Tibial artery (tissue), 4 donors: ENCODE measurements around the gene SRGAP3.

ENCODE experiments used
- DNase-seq, 2 donors: peaks; one replicate each; pipeline ENCODE4 v3.0.0-alpha.2; 2019
- H3K27ac ChIP-seq, 2 donors: fragments of 200-600 bp; sonication (generic) in 1 of 2; 1 replicate in 1 of 2; 2 replicates in 1 of 2; pipeline ENCODE4 v1.5.1; 2018 to 2019; ENCODE audit warnings: mild to moderate bottlenecking in 1 of 2
- H3K27me3 ChIP-seq, 2 donors: fragments of 200-600 bp; sonication (generic) in 1 of 2; one replicate each; pipeline versions ENCODE4 v1.5.1 to v1.6.0; 2016 to 2019
- H3K36me3 ChIP-seq, 3 donors: fragments of 200-600 bp; sonication (generic) in 2 of 3; one replicate each; pipeline ENCODE4 v1.5.1; 2016 to 2019; ENCODE audit warnings: mild to moderate bottlenecking in 2 of 3
- H3K4me1 ChIP-seq, 4 donors: fragments of 200-600 bp; sonication (generic) in 2 of 4; 1 replicate in 3 of 4; 2 replicates in 1 of 4; pipeline ENCODE4 v1.5.1; 2016 to 2019
- H3K4me3 ChIP-seq, 2 donors: fragments of 200-600 bp; sonication (generic) in 1 of 2; 1 replicate in 1 of 2; 2 replicates in 1 of 2; pipeline ENCODE4 v1.5.1; 2018 to 2019; ENCODE audit warnings: mild to moderate bottlenecking in 2 of 2
- H3K9me3 ChIP-seq, 3 donors: fragments of 200-600 bp; sonication (generic) in 1 of 3; one replicate each; pipeline ENCODE4 v1.5.1; 2016 to 2019
- intact Hi-C: fragments of 100-400 bp; cut with DNase I; formaldehyde crosslinking; loops from one replicate; pipeline ENCODE4 v1.15.0; 2023; ENCODE audit warnings: low total_unique reads
- TF ChIP-seq, protein P1 (sequence below), 2 experiments: fragments of 200-600 bp in 1 of 2; fragments of 450-650 bp in 1 of 2; IDR thresholded peaks; one replicate each; pipeline ENCODE4 v1.5.1; 2017 to 2019; ENCODE audit warnings: antibody characterized with exemption in 2 of 2, mild to moderate bottlenecking in 1 of 2, moderate library complexity in 1 of 2

SRGAP3 gene

DNA sequence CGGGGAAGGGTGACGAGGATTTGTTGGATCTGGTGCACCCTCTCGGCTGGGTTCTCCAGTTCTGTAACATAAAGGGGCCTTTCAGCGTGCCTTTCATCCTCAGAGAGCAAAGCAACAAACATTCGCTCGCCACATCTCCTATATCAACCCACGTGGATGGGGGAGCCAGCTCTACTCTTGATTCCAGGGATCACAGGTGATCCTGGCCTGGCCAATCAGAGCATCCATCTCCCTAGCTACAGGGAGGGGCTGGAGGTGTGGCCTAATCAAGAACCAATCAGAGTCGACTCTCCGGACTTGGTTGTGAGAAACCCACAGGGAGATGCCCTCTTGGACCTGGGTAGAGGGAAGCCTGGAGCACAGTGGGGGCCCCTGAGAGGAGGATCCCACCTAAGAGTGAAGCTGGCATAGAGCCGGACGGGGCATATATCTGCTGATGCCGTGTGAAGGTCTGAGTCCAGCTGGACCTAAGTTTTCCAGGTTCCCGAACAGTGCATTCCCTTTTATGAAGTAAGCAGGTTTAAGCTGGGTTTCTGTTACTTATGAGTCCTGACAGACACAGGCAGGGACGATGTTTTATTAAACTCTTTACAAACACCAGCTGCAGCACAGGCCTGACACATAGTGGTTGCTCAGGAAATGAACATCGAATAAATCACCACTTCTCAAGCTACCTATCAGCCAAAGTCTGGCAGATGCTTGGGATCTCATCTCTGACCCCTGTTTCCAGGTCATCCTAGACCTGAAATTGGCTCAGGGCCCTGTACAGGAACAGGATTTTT is 235.5 kb downstream of the SRGAP3 start:
- H3K4me1 ChIP-seq: peaks cover 0 to 3% (median under 1%) of the 10 kb centered on the region in 4 donors
- H3K27me3 ChIP-seq: no peaks in the 10 kb centered on the region
- intact Hi-C loops: no loop called here
- no peak for DNase-seq
- H3K36me3 ChIP-seq: peaks cover 0 to 15% (median 4%) of the 10 kb centered on the region in 3 donors
- no peak overlapping the region for H3K4me3 ChIP-seq
- TF ChIP-seq, protein P1, sequence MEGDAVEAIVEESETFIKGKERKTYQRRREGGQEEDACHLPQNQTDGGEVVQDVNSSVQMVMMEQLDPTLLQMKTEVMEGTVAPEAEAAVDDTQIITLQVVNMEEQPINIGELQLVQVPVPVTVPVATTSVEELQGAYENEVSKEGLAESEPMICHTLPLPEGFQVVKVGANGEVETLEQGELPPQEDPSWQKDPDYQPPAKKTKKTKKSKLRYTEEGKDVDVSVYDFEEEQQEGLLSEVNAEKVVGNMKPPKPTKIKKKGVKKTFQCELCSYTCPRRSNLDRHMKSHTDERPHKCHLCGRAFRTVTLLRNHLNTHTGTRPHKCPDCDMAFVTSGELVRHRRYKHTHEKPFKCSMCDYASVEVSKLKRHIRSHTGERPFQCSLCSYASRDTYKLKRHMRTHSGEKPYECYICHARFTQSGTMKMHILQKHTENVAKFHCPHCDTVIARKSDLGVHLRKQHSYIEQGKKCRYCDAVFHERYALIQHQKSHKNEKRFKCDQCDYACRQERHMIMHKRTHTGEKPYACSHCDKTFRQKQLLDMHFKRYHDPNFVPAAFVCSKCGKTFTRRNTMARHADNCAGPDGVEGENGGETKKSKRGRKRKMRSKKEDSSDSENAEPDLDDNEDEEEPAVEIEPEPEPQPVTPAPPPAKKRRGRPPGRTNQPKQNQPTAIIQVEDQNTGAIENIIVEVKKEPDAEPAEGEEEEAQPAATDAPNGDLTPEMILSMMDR (IDR thresholded peaks at IDR 0.05): no peak
- H3K27ac ChIP-seq: no peak overlapping the region
- H3K9me3 ChIP-seq: no peaks in the 10 kb centered on the region

DNA sequence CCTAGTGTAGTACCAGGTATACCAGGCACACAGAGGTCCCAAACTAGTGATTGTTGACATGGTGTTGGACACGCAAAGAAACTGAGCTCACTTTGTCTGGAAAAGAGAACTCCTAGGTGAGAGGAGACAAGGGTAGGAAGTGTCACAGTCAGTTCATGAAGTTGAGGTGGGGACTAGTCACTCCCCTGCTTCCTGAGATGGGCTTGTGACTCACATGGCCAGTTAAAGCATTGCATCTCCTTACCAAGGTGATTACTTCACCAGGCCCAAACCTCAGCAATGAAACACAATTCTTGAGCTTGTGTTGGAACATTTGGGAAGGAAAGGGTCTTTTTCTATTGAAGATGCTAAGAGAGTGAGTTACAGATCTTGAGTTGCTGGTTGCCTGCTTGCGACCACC is 236.9 kb downstream of the SRGAP3 start:
- no peak for DNase-seq
- H3K4me3 ChIP-seq: no peak overlapping the region
- intact Hi-C loops: no loop called here

DNA sequence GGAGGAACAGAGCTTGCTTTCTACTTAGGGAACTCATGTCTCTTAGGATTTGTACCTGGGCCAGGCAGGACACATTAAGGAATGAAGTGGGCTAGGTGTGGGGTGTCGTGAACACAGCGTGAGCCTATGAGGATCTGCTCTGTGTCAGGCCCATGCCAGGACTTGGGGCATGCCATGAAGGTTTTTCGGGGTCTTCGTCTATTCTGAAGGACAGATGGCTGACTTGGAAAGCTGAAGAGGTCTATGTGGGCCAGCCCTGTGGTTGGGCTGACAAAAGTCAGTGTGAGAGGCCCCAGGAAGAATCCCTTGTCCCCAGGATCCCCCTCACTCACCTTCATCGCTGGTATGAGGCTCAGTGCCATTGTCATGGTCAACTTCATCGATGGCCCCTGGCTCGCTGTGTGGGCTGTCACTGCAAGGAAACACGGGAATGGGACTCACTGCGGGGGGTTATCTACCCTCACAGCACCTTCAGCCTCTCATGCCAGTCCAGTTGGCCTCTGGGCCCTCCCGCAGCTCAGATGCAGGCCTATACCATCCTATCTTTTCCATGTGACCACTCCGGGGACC is 239.4 kb downstream of the SRGAP3 start:
- Histone ChIP-seq H3K9me3 (no peaks in the 10 kb centered on the region), H3K27ac (no peak overlapping the region), H3K36me3 (peaks cover 0 to 15% (median 4%) of the 10 kb centered on the region in 3 donors), H3K4me1 (no peaks in the 10 kb centered on the region), H3K27me3 (no peaks in the 10 kb centered on the region), H3K4me3 (no peak overlapping the region)
- TF ChIP-seq, protein P1 (IDR thresholded peaks at IDR 0.05): no peak
- no peak for DNase-seq
- intact Hi-C loops: no loop called here

More for the DNA sequence above, 236.9 kb downstream of the SRGAP3 start:
- no peaks in the 10 kb centered on the region for H3K27me3 ChIP-seq
- no peaks in the 10 kb centered on the region for H3K9me3 ChIP-seq
- no peak overlapping the region for H3K27ac ChIP-seq
- TF ChIP-seq, protein P1 (IDR thresholded peaks at IDR 0.05): no peak
- no peaks in the 10 kb centered on the region for H3K4me1 ChIP-seq
- peaks cover 0 to 15% (median 4%) of the 10 kb centered on the region in 3 donors for H3K36me3 ChIP-seq

DNA sequence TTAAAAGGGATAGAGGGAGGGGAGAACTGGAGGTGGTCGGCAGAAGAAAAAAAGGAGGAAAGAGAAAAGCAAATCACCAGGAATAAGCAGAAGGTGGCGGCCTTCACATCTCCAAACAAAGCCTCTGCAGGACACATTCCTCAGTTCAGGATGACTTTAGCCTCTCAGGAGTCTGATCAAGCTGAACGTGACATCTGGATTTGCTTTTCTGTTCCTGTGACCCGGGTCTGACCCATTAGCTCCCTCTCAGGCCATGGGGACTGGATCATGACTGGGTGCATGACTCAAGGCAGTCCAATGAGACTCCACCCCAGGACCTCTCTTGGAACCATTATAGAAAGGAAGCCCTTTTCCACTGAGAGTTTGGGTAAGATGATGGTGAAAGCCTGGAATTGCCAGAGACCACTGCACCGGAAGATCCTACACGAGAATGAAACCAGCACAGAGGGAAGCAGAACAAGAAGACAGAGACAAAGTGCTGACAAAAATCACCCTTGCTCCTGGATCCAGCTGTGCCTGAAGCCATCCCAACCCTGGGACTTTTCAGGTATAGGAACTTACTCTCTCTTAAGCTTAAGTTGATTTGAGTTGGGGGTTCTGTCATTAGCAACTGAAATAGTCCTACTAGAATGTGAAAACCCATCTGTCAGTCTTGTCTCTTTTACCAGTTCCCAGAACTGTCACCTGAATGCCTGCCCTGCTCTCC is 240.7 kb downstream of the SRGAP3 start:
- no peak overlapping the region for H3K4me3 ChIP-seq
- H3K27me3 ChIP-seq: no peaks in the 10 kb centered on the region
- TF ChIP-seq, protein P1 (IDR thresholded peaks at IDR 0.05): no peak
- no peak for DNase-seq
- H3K4me1 ChIP-seq: no peaks in the 10 kb centered on the region
- peaks cover 0 to 15% (median 4%) of the 10 kb centered on the region in 3 donors for H3K36me3 ChIP-seq
- H3K9me3 ChIP-seq: no peaks in the 10 kb centered on the region
- intact Hi-C loops: no loop called here
- no peak overlapping the region for H3K27ac ChIP-seq

DNA sequence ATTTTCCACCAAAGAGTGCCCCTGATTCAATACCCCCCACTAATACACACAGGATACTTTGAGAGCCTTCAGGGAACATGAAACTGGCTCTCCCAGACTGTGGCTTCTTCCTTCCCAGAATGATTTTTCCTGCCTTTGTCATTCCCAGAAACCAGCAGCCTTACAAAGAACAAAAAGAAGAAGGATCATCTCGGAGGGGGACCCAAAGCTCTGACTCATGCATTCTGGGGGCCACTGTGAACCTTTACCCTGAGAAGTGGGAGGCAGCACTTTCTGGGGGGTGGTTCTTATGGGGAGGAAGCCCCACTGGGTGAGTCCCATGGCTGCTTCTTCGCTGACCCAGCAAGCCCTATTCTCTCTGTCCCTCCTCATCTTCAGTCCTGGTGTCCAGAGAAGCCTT is 241.5 kb downstream of the SRGAP3 start:
- no peak for DNase-seq
- no peak overlapping the region for H3K4me3 ChIP-seq
- no peak overlapping the region for H3K27ac ChIP-seq
- TF ChIP-seq, protein P1 (IDR thresholded peaks at IDR 0.05): no peak
- H3K4me1 ChIP-seq: no peaks in the 10 kb centered on the region
- peaks cover 0 to 10% (median under 1%) of the 10 kb centered on the region in 3 donors for H3K36me3 ChIP-seq
- H3K9me3 ChIP-seq: no peaks in the 10 kb centered on the region
- intact Hi-C loops: no loop called here
- no peaks in the 10 kb centered on the region for H3K27me3 ChIP-seq
